NCI-H146 treated with DMSO at 0.1 percent for 48 hours (cell line): ENCODE measurements around the gene NOLC1.
"Not testable (repeated sequence)": the region's sequence is repeated elsewhere in the genome, so short reads cannot be mapped to it uniquely, and the experiment has no call there.

Source experiments
- DNase-seq: peaks from one replicate; lab custom pipeline; 2025; ENCODE audit not compliant: unreplicated experiment; lab: John Stamatoyannopoulos, UW

Gene NOLC1

DNA sequence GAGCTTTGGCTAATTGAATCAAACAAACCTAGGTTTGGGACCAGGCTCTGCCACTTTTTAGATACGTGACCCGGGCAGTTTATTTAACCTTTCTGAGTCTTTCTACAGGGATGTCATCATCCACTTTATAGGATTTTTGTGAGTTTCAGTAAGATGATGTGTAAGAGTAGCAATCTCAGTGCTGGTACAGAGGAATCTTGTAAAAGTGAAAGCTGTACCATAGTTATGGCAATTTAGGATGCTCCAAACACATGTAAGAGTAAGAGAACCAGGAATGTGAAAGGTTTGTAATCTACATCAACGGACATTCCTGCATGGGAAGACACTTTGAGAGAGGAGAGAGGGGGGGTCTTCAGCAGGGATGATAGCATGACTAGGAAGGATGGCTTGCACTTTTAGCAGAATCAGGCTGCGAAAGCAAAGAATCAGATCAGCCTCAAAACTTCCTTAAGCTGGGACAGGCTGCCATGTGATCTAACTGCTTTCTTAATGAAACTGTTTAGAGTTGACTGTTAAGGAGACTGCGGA is 968 bp downstream of the NOLC1 start:
- DNase-seq: no peak

DNA sequence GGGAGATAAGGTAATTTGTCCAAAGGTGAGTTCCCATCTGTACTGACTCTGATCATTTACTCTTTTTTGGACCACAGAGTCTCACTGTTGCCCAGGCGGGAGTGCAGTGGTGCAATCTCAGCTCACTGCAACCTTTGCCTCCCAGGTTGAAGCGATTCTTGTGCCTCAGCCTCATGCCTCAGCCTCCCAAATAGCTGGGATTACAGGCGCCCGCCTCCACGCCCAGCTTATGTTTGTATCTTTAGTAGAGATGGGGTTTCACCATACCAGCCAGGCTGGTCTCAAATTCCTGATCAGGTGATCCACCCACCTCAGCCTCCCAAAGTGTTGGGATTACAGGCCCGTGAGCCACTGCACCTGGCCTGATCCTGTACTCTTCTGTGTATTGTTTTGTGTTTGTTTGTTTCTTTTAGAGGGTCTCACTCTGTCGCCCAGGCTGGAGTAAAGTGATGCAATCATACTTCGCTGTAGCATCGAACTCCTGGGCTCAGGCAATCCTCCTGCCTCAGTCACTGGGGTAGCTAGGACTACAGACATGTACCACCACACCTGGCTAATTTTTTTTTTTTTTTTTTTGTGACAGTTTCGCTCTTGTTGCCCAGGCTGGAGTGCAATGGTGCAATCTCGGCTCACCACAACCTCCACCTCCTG is 2.4 kb downstream of the NOLC1 start:
- no peak for DNase-seq

DNA sequence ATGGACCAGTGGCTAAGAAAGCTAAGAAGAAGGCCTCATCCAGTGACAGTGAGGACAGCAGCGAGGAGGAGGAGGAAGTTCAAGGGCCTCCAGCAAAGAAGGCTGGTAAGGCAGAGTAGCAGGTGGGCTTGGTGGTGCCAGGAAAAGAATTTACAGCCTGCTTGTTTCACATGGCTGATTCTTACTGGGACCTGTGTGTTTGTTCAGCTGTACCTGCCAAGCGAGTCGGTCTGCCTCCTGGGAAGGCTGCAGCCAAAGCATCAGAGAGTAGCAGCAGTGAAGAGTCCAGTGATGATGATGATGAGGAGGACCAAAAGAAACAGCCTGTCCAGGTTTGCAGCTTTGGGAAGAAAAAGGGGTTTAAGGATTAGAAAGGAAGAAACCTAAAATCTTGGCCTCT is 5.0 kb downstream of the NOLC1 start:
- DNase-seq: peak; percentile 10

DNA sequence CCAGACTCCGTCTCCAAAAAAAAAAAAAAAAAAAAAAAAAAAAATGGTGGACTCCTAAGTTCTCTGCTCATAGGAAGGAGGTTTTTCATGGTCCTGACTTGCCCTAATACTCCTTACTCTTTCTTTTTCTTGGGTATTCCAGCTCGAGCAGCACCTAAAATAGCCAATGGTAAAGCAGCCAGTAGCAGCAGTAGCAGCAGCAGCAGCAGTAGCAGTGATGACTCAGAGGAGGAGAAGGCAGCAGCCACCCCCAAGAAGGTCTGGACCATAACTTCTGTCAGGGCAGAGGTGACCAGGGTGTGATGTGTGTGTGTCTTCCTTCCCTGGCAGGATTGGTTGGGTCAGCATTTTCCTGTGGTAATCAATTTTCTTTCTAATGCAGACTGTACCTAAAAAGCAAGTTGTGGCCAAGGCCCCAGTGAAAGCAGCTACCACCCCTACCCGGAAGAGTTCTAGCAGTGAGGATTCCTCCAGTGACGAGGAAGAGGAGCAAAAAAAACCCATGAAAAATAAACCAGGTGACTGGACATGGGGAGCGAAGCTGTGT is 6.9 kb downstream of the NOLC1 start:
- no peak for DNase-seq

DNA sequence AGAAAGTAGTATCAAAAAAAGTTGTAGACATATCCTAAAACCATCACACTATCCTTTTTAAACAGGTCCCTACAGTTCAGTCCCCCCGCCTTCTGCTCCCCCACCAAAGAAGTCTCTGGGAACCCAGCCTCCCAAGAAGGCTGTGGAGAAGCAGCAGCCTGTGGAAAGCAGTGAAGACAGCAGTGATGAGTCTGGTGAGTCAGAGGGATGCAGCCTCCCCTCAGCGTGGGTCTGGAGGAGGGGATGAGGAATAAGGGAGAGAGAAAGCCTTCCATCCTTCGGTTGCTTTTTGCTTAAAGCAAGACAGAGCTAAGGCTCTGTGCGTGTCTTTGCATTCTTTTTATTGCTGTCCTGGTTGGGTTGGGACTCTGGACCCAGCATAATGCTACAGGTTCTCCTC is 7.6 kb downstream of the NOLC1 start:
- DNase-seq: no peak

DNA sequence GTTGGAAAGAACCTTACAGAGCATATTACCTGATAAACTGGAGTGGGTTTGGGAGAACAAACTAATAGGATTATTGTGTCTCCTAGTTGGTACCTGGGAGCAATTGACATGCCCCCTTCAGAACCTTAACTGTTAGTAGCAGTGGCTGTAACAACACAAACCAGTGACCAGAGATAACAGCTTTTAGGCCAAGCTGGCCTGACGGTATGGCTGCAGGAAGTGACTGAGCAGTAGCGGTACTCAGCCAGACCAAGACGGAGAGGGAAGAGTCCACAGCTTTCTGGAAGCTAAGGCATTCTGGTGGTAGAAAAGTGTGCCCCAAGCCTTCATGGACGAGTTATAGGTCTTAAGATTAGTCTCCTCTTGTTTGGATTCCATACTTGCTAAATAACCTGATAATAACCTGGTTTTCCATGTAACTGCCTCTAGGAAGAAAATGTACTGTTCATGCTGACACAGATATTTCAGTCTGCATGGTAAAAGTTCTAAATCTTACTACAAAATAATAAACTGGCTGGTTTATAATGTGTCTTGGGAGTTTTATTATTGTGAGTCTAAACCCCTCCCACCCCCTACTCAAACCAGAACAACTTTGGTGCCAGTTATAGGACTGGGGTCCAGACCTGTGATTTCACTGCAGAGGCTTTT is 11.3 kb downstream of the NOLC1 start:
- no peak for DNase-seq

DNA sequence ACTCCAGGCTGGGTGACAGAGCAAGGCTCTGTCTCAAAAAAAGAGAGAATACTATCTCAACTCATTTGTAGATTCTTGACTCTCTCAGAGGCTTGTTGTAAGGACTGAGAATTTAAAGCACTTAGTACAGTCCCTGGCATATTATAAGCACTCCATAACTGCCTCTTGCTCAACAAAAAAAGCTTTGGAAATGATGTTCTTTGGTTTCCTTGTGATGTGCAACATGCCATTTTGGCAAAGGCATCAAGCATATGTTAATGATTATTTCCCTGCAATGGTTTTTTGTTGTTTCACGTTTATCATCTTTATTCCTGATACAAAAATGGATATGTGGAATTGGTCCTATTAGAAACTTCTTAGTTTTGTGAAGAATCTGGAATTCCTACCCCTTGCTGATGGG is 15.7 kb downstream of the NOLC1 start:
- DNase-seq: no peak

DNA sequence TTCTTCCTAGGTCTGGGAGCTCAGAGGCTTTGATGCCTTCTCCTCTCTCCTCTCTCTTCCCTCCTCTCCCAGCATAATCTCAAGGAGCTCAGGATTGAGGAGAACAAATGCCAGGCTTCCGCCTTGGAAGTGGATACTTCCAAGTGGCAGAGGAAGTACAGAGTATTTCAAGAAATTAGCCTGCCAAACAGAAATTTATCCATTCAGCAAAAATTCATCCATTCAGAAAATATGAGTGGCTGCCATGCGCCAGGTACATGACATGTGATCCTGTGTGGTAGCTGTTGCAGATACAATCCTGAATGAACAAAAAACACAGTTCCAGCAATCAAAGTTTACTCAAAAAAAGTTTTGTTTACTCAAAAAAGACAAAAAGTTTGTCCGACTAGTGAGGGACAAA is 18.4 kb downstream of the NOLC1 start:
- no peak for DNase-seq

DNA sequence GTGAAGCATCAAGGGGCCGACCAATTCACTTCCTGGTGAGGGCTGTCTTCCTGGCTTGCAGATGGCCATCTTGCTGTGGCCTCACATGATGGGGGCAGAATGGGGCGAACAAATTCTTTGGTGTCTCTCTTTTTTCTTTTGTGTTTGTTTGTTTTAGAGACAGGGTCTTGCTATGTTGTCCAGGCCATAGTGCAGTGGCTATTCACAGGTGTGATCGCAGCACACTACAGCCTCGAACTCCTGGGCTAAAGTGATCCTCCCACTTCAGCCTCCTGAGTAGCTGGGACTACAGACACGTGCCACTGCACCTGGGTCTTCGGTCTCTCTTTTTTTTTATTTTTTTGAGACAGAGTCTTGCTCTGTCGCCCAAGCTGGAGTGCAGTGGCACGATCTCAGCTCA is 20.1 kb downstream of the NOLC1 start:
- DNase-seq: no peak

DNA sequence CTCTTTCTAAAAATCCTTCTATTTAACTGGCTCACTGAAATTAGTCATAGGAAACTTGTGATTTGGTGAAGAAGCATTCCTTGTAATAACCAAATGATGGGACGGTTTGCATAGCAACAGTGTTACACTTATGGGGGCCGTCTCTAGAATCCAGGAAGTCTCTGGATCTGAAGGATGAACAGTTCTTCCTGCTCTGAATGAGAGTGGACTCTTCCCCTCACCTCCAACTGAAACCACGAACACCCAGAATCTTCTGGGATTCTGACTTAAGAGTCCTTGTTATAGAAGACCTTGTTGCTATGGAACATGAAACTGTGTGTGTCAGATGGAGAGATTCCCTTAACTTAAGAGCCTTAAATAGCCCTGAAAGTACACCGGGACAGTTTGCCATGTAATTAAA is 23.2 kb downstream of the NOLC1 start:
- DNase-seq: no peak

DNA sequence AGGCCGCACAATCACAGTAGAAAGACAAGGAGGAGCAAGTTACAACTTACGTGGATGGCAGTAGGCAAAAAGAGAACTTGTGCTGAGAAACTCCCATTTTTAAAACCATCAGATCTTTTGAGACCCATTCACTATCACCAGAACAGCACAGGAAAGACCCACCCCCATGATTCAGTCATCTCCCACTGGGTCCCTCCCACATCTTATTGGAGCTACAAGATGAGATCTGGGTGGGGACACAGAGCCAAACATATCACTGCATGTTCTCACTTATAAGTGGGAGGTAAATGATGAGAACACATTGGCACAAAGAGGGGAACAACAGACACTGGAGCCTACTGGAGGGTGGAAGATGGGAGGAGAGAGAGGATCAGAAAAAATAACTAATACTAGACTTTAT is 32.4 kb downstream of the NOLC1 start:
- no peak for DNase-seq

DNA sequence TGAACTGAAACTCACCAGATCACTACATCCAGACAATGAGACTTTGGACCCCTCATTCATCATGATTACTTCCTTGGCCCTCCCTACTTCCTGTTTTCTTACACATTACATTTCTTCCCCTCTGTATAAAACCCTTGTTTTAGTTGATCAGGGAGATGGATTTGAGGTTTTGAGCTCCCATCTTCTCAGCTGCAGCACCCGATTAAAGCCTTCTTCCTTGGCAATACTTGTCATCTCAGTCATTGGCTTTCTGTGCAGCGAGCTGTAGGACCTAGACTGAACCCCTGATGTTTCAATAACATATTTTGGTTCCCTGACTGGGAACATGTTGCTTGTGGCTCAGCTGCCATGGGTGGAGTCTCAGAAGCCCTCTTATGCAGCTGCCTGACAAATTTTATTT is 33.1 kb downstream of the NOLC1 start:
- no peak for DNase-seq

DNA sequence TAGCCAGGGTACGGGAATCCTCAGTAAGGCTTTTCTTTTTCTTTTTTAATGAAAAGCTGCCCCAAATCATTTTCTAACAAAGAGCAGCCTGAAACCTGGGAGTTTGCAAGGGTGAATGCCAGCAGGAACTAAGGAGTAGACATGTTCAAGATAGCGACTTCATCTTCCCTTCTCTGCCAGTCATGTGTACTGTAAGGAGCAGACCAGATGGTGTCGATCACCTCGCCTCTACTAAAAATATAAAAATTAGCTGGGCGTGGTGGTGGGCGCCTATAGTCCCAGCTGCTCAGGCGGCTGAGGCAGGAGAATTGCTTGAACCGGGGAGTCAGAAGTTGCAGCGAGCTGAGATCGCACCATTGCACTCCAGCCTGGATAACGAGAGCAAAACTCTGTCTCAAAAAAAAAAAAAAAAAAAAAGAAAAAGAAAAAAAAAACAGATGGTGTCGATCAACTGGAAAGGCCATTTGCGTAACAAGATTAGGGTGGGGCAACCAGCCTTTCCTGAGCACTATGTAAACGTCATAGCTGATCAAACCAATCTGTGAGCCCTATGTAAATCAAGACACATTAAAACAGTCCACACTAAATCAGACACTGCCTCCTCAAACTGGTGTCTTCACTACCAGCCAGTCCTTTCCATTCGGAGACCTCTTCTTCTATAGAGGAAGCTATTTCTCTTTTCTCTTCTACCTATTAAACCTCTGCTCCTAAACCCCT is 33.8 kb downstream of the NOLC1 start:
- no peak for DNase-seq

DNA sequence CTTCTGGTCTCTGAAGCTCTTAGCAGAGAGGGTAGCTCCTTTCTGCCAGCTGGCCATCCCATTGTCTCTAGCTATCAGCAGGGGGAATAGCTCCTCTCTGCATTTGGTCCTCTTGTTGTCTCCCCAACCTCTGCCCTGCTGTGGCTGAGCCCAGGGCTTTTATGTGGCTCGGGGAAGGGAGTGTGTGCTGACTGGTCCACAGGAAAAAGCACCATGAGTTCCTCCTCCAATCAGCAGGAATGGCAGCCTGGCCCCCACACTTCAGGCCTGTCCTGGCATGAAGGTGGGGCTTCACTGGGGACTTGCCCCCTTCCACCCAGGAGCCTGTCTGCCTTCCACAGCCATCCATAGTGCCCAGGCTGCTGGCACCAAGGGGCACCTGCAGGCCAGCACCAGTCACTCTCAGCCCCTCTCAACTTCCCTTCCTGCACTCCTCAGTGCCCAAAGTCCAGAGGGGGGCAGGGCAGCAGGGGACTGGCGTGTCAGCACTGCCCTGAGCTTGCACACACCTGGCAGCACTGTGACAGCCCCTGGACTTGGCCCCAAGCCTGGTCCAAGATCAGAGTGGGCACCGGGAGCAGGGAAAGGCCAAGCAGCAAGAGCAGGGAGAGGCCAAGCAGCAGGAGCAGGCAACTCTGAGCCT is 36.2 kb downstream of the NOLC1 start:
- no peak for DNase-seq

DNA sequence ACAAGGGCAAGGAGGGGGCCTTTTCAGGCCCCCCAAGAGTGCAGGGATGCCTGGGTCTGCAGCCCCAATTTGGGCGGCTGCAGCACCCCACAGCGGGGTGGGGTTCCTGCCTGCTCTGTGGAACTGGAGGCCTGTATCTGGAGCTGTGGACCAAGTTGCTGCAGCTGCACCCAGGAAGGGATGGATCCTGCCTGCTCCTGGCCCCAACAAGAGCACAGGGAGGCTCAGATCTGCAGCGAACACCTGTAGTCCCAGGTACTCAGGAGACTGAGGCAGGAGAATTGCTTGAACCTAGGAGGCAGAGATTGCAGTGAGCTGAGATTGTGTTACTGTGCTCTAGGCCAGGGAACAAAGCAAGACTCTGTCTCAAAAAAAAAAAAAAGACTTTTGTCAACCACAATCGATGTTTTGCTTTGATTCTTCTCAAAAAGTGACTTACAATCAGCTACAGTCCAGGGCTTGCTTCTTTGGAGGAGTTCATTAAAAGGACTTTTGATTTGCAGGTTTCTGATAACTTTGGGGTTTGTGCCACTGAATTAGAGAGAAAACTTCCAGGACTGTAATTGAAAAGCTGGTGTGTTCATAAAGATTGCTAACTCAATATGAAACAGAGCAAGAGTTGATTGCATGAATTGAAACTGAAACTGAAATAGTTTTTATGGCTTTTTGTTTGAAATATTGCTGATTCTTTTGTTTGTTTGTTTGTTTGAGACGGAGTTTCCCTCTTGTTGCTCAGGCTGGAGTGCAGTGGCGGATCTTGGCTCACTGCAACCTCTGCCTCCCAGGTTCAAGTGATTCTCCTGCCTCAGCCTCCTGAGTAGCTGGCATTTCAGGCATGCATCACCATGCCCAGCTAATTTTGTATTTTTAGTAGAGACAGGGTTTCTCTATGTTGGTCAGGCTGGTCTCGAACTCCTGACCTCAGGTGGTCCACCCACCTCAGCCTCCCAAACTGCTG is 37.0 kb downstream of the NOLC1 start:
- not testable (repeated sequence) for DNase-seq

DNA sequence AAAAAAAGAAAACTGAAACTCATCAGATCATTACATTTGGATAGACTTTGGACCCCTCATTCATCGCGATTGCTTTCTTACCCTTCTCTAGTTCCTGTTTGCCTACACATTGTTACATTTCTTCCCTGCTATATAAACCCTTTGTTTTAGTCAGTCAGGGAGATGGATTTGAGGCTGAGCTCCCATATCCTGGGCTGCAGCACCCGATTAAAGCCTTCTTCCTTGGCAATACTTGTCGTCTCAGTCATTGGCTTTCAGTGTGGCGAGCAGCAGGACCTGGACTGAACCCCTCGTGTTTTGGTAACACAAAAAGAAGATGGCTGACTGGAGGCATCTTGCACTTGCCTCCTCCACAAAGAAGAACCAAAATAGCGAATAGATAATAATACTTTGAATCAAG is 39.8 kb downstream of the NOLC1 start:
- no peak for DNase-seq

DNA sequence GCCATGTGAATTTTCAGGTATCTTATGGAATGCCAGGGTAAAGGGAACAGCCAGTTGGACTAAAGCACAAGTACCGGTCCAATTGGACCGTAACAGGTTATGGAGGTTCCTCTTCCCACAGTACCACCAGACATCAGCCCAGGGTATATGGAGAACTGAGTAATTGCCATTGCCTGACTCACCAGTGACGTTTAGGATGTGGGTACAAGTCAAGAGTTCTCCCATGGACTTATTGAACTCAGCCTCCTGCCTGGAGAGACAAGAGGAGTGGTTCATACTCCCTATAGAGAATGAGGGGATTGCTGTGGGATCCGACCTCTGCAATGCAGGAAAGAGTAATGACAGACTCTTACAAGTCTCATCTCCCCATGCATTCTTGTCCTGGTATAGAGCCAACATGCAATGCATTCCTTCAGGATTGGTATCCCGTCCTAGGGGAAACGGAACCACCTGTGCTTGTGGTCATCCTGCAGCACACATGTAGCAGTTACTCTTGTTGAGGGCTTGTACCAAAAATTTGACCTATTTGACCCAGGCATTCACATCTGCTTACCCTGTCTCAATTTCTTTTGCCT is 43.2 kb downstream of the NOLC1 start:
- no peak for DNase-seq

DNA sequence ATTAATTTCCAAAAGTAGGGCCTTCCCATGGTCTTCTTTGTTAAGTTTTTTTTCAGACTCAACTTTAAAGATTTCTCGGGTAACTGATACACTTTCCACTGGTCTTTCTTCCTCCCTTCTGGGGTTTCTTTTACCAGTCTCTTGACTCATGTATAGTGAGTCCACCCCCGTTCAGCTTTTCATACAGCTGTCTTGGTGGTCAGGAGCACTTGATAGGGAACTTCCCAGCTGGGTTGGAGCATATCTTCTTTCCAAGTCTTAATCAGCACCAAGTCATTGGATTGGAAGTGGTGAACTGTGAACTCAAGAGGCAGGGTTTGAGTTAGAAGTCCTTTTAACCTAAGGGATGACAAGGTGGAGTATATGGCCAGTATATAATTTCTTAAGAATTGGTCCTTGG is 44.7 kb downstream of the NOLC1 start:
- DNase-seq: no peak

DNA sequence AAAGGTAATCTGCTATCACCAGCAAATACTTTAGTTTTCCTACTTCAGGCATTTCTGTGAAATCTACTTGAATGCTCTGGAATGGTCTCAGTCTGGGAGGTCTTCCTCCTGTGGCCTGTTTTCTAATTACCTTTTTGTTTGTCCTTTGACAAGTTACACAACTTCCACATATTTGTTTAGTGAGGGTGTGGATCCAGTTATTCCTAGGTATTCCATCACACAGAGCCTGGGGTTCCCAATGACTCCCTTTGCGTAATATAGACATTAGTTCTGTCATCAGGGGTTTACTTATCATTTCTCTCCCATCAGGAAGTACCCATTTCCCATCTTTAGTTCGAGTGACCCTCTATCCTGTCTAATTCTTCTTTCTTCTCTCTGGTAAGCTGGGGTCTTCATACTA is 45.8 kb downstream of the NOLC1 start:
- no peak for DNase-seq
